K562 (cell line): ENCODE data around the gene RHNO1. TPM values are rescaled to one million over a fixed set of nuclear protein-coding genes. Genes with fewer than 3 reads are reported as not detected.

Experiments
- ATAC-seq: fragments of 200-7000 bp; cut with Tn5 transposase; 3 replicates; pipeline ENCODE4 v1.9.1; 2020; ENCODE audit warnings: moderate library complexity
- BruUV-seq: library from RNA; stranded (reverse); fragments of 400-500 nt; replicated peaks from 2 replicates; lab custom pipeline; 2021; lab: Mats Ljungman, UMichigan
- CTCF ChIA-PET: fragments of 300-600 bp; formaldehyde crosslinking; extraction: SDS; loops from one replicate; lab custom pipeline; 2021; ENCODE audit warnings: low intra/inter-chr PET ratio; lab: Yijun Ruan, JAX
- POLR2A ChIA-PET: fragments of 300-600, 350-650 bp; sonication (Branson Sonifier 250); formaldehyde crosslinking; extraction: SDS; loops from one replicate; lab custom pipeline; 2021; ENCODE audit warnings: antibody characterized with exemption, inconsistent platforms; lab: Yijun Ruan, JAX
- DNase-seq, 4 experiments: peaks; one replicate each; pipeline versions ENCODE4 v3.0.0 to v3.0.0-alpha.2; 2011 to 2018; ENCODE audit warnings: low spot score in 3 of 4, mixed read lengths in 3 of 4; ENCODE audit errors: extremely low read depth in 1 of 4
- FAIRE-seq: peaks from 2 replicates; lab custom pipeline; 2011; peaks lifted over from hg19 to GRCh38; lab: Jason Lieb, UNC
- H2AFZ ChIP-seq: 2 replicates; pipeline ENCODE4 v1.6.0; 2011; ENCODE audit warnings: low read depth, low read length, control low read depth, inconsistent platforms
- H3K27ac ChIP-seq: fragments of 200-600 bp; 3 replicates; pipeline ENCODE4 v1.8.0; 2011; ENCODE audit warnings: low read depth, mild to moderate bottlenecking, control low read depth, inconsistent platforms, low read length, moderate library complexity, mixed read lengths; ENCODE audit errors: extremely low read depth
- H3K27me3 ChIP-seq, 2 experiments: fragments of 300-600 bp in 1 of 2; 2 replicates in 1 of 2; 3 replicates in 1 of 2; pipeline versions ENCODE4 v1.6.0 to v1.8.0; 2011; ENCODE audit warnings: inconsistent platforms in 2 of 2, low read length in 2 of 2, mild to moderate bottlenecking in 1 of 2, mixed read lengths in 1 of 2, moderate library complexity in 1 of 2; ENCODE audit not compliant: control insufficient read depth in 2 of 2, insufficient read depth in 2 of 2
- H3K36me3 ChIP-seq: fragments of 300-600 bp; 3 replicates; pipeline ENCODE4 v1.8.0; 2011; ENCODE audit warnings: mild to moderate bottlenecking, low read length, inconsistent platforms; ENCODE audit not compliant: control insufficient read depth, insufficient read depth
- H3K4me1 ChIP-seq, 2 experiments: fragments of 200-600 bp in 1 of 2; replicated peaks in 1 of 2; 2 replicates in 1 of 2; 3 replicates in 1 of 2; pipeline versions ENCODE4 v1.5.1 to v1.8.0; 2011; ENCODE audit warnings: inconsistent platforms in 2 of 2, low read length in 2 of 2, mild to moderate bottlenecking in 1 of 2, mixed read lengths in 1 of 2, moderate library complexity in 1 of 2; ENCODE audit not compliant: control insufficient read depth in 2 of 2, insufficient read depth in 2 of 2
- H3K4me2 ChIP-seq: 2 replicates; pipeline ENCODE4 v1.6.1; 2011; ENCODE audit warnings: low read length, control low read depth, inconsistent platforms, mixed read lengths; ENCODE audit not compliant: insufficient read depth
- H3K4me3 ChIP-seq: fragments of 200-600 bp; sonication (generic), shearing (Covaris generic); 2 replicates; pipeline ENCODE4 v1.5.1; 2016; ENCODE audit warnings: control low read depth, inconsistent platforms
- H3K79me2 ChIP-seq: fragments of 200-600 bp; 3 replicates; pipeline ENCODE4 v1.8.0; 2011; ENCODE audit warnings: low read length, inconsistent platforms; ENCODE audit not compliant: control insufficient read depth, insufficient read depth
- H3K9ac ChIP-seq, 2 experiments: 2 replicates each; pipeline versions ENCODE4 v1.6.0 to v1.6.1; 2011; ENCODE audit warnings: low read depth in 2 of 2, low read length in 2 of 2, control low read depth in 1 of 2, inconsistent platforms in 1 of 2, mild to moderate bottlenecking in 1 of 2, mixed read lengths in 1 of 2; ENCODE audit not compliant: insufficient read depth in 1 of 2
- H3K9me1 ChIP-seq: one replicate; pipeline ENCODE4 v1.6.0; 2011; ENCODE audit warnings: inconsistent platforms, mild to moderate bottlenecking, low read length, moderate library complexity; ENCODE audit not compliant: control insufficient read depth, insufficient read depth
- H3K9me3 ChIP-seq: replicated peaks from 2 replicates; pipeline ENCODE4 v1.5.1; 2011; ENCODE audit warnings: low read depth, low read length, inconsistent platforms; ENCODE audit not compliant: control insufficient read depth, insufficient read depth
- H4K20me1 ChIP-seq: replicated peaks from 2 replicates; pipeline ENCODE4 v1.6.1; 2011; ENCODE audit warnings: low read length, inconsistent platforms, mixed read lengths; ENCODE audit not compliant: control insufficient read depth, insufficient read depth
- CBX3 ChIP-seq, 2 experiments: IDR thresholded peaks; 1 replicate in 1 of 2; 2 replicates in 1 of 2; pipeline ENCODE4 v1.6.1; 2012; ENCODE audit warnings: inconsistent platforms in 2 of 2, low read length in 2 of 2, borderline replicate concordance in 1 of 2, control low read depth in 1 of 2
- CHD1 ChIP-seq: fragments of 200-600 bp; sonication (generic); IDR thresholded peaks from one replicate; pipeline ENCODE4 v1.6.1; 2012; ENCODE audit warnings: mild to moderate bottlenecking, moderate library complexity, low read length, inconsistent platforms
- MEF2D ChIP-seq: conservative IDR thresholded peaks from 2 replicates; pipeline ENCODE4 v1.6.1; 2016; ENCODE audit warnings: low read depth, missing genetic modification characterization, missing compliant biosample characterization
- MXI1 ChIP-seq: IDR thresholded peaks from 2 replicates; pipeline ENCODE4 v1.6.1; 2011; ENCODE audit warnings: low read depth, mild to moderate bottlenecking, improper control_type of control experiment, low read length
- NEUROD1 ChIP-seq: fragments of 150-350 bp; IDR thresholded peaks from 2 replicates; pipeline ENCODE4 v1.6.1; 2014; ENCODE audit warnings: borderline replicate concordance, low read length, low read depth; ENCODE audit not compliant: partially characterized antibody
- NFE2 ChIP-seq: IDR thresholded peaks from 2 replicates; pipeline ENCODE4 v1.6.1; 2014; ENCODE audit warnings: antibody characterized with exemption, low read depth
- PTTG1 ChIP-seq: fragments of 450-650 bp; IDR thresholded peaks from 2 replicates; pipeline ENCODE4 v1.6.1; 2016; ENCODE audit warnings: low read depth, mild to moderate bottlenecking, missing genetic modification characterization, missing compliant biosample characterization
- STAT6 ChIP-seq: sonication (generic); formaldehyde crosslinking; IDR thresholded peaks from 2 replicates; pipeline ENCODE4 v1.8.1; 2023; ENCODE audit warnings: mild to moderate bottlenecking, missing genetic modification reagents
- TFE3 ChIP-seq: fragments of 450-650 bp; formaldehyde crosslinking; IDR thresholded peaks from 2 replicates; pipeline ENCODE4 v1.4.0; 2020; ENCODE audit warnings: mild to moderate bottlenecking, mixed read lengths
- XRCC5 ChIP-seq: fragments of 200-400 bp; formaldehyde crosslinking; IDR thresholded peaks from 2 replicates; pipeline ENCODE4 v1.6.1; 2017; ENCODE audit warnings: low read depth, mild to moderate bottlenecking, low read length
- WGBS: fragments of 100-300 bp; shearing (Covaris generic); methylation state at CpG from one replicate; pipeline ENCODE4 v1.1.6; 2016; ENCODE audit warnings: low coverage, mixed read lengths; ENCODE audit not compliant: insufficient coverage; ENCODE audit errors: missing lambda C conversion rate; 5-methylcytosine and 5-hydroxymethylcytosine counted together
- in situ Hi-C: fragments of 300-500 bp; cut with MboI; formaldehyde crosslinking; loops from 4 replicates; pipeline ENCODE4 v1.15.0; 2018; ENCODE audit warnings: inconsistent platforms, mixed read lengths
- intact Hi-C: fragments of 100-400 bp; cut with micrococcal nuclease; formaldehyde crosslinking; loops from 2 replicates; pipeline ENCODE4 v1.14.2; 2022
- polyA plus RNA-seq, 8 experiments: library from polyadenylated mRNA; depleted of rRNA in 4 of 8; stranded (reverse) in 5 of 8; unstranded in 3 of 8; fragments of >200 nt; fragmentation: Nextera tagmentation in 2 of 8; fragmentation: Illumina TruSeq in 1 of 8; extraction: Ambion mirVana in 2 of 8; extraction: Trizol in 1 of 8; gene quantifications; 2 replicates each; pipeline versions ENCODE4 v1.2.1 to v1.2.3, GENCODE V29; 2011 to 2014; ENCODE audit warnings: inconsistent platforms in 1 of 8, missing spikeins in 1 of 8
- total RNA-seq, 7 experiments: library from RNA; depleted of rRNA in 6 of 7; stranded (reverse); fragments of >200 nt in 6 of 7; fragmentation: Illumina TruSeq in 2 of 7; extraction: Trizol in 2 of 7; gene quantifications; 2 replicates each; pipeline versions ENCODE4 v1.2.1 to v1.2.3, GENCODE V29; 2011 to 2021; ENCODE audit warnings: low replicate concordance in 1 of 7
- TF ChIP-seq, protein P1 (sequence below): fragments of 250-450 bp; sonication (Bioruptor Pico); IDR thresholded peaks from 2 replicates; pipeline ENCODE4 v1.4.0; 2020; ENCODE audit warnings: mild to moderate bottlenecking, moderate library complexity, borderline replicate concordance
- TF ChIP-seq, protein P2 (sequence below): sonication (generic); formaldehyde crosslinking; IDR thresholded peaks from 2 replicates; pipeline ENCODE4 v1.9.0; 2022; ENCODE audit warnings: mild to moderate bottlenecking, missing genetic modification reagents

Gene RHNO1
- total and polyA plus RNA-seq, 9 of the 15 experiments (the other 6 are each of a cell fraction or from before 2014, with no cell fraction given), result 20.8 to 62.7 (median 28.8) TPM

DNA sequence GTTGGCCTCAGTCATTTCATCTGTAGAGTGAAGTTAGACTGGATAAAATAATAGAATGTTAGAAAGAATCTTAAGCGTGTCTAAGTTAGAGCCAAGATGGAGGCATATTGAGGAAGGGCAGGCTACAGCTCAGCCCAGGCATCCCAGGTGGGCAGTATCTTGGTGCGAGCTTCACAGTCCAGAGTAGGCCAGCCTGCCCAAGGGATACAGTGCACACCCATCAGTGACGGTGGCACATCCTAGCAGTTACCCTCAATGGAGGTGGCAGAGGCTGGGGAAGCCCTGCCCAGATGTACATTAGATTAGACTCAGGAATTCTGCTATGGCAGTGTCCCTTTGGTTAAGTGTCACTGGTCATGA, 35.2 kb downstream of the RHNO1 start:
- ChIA-PET POLR2A (interaction anchor here (1.1 kb wide), 1 partner anchor 17 kb away, joined by 7 read pairs; no protein-coding TSS in a partner anchor), CTCF (no interaction called here)
- Histone ChIP-seq H3K4me2 (no peak overlapping the region), H3K79me2 (no peaks in the 10 kb centered on the region), H3K27ac (no peak overlapping the region), H2AFZ (no peak overlapping the region), H3K27me3 (no peaks in the 10 kb centered on the region), H3K9ac (no peak overlapping the region), H3K36me3 (no peaks in the 10 kb centered on the region), H3K4me1 (no peaks in the 10 kb centered on the region), H3K9me3 (no peaks in the 10 kb centered on the region), H4K20me1 (no peaks in the 10 kb centered on the region), H3K9me1 (no peaks in the 10 kb centered on the region)
- intact Hi-C loops (no loop called here), in situ Hi-C loops (no loop called here)
- BruUV-seq, result no TSS peak
- no peak for DNase-seq
- 78% methylated on average over 3 of the region's 3 CpGs for WGBS
- no peak for FAIRE-seq
- ATAC-seq, result no peak
- TF ChIP-seq, protein P1, sequence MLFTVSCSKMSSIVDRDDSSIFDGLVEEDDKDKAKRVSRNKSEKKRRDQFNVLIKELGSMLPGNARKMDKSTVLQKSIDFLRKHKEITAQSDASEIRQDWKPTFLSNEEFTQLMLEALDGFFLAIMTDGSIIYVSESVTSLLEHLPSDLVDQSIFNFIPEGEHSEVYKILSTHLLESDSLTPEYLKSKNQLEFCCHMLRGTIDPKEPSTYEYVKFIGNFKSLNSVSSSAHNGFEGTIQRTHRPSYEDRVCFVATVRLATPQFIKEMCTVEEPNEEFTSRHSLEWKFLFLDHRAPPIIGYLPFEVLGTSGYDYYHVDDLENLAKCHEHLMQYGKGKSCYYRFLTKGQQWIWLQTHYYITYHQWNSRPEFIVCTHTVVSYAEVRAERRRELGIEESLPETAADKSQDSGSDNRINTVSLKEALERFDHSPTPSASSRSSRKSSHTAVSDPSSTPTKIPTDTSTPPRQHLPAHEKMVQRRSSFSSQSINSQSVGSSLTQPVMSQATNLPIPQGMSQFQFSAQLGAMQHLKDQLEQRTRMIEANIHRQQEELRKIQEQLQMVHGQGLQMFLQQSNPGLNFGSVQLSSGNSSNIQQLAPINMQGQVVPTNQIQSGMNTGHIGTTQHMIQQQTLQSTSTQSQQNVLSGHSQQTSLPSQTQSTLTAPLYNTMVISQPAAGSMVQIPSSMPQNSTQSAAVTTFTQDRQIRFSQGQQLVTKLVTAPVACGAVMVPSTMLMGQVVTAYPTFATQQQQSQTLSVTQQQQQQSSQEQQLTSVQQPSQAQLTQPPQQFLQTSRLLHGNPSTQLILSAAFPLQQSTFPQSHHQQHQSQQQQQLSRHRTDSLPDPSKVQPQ, result no peak
- TF ChIP-seq PTTG1 (tag), result no peak
- no peak for TF ChIP-seq XRCC5
- TF ChIP-seq MXI1, result no peak
- TF ChIP-seq NEUROD1, result no peak
- no peak for TF ChIP-seq STAT6 (CRISPR knock-in tag)
- no peak for TF ChIP-seq TFE3
- no peak for TF ChIP-seq CHD1
- no peak for TF ChIP-seq CBX3 (IDR thresholded peaks at IDR 0.05; ENCODE audit: borderline replicate concordance in 1 of 2, low read length in 2 of 2)
- TF ChIP-seq, protein P2, sequence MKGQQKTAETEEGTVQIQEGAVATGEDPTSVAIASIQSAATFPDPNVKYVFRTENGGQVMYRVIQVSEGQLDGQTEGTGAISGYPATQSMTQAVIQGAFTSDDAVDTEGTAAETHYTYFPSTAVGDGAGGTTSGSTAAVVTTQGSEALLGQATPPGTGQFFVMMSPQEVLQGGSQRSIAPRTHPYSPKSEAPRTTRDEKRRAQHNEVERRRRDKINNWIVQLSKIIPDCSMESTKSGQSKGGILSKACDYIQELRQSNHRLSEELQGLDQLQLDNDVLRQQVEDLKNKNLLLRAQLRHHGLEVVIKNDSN (CRISPR knock-in tag), result no peak
- no peak for TF ChIP-seq NFE2
- no peak for TF ChIP-seq MEF2D (tag)
- TF ChIP-seq, all 486 proteins: peak for 0
- H3K4me3 ChIP-seq, result no peak overlapping the region
